ENCODE measurements around the gene FAM131C. TPM values are rescaled to one million over a fixed set of nuclear protein-coding genes. Genes with fewer than 3 reads are reported as not detected.
"Not testable (repeated sequence)": the region's sequence is repeated elsewhere in the genome, so short reads cannot be mapped to it uniquely, and the experiment has no call there.

Gene FAM131C
- polyA plus RNA-seq, 2 donors: 0.38 to 0.45 TPM

DNA sequence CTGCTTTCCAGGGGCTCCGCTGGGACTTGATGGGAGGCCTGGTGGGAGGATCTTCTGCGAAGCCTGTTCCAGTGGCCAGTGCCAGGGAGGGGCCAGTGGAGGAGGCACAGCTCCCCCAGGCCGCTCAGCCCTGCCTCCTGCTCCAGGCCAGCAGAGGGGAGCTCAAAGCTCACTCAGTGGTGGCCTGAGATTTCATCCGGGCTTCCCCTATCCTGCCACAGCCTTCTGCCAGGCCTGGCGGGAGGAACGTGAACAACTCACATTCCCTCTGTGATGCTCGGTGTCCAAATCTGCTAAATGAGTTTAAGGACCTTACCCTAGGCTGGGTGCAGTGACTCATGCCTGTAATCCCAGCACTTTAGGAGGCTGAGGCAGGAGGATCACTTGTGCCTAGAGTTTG, 26.6 kb downstream of the FAM131C start:
- no peak overlapping the region for H3K4me3 ChIP-seq (ENCODE audit: low read depth in 1 of 2, low read length in 2 of 2)
- H3K27me3 ChIP-seq (ENCODE audit: control insufficient read depth in 1 of 2, insufficient read depth in 2 of 2, low read length in 2 of 2): no peaks in the 10 kb centered on the region
- no peaks in the 10 kb centered on the region for H3K9me3 ChIP-seq (ENCODE audit: control insufficient read depth in 2 of 2, insufficient read depth in 1 of 2, low read depth in 1 of 2, low read length in 1 of 2)
- WGBS, 2 donors: 60 to 62% methylated on average over 7 of the region's 7 CpGs
- H3K36me3 ChIP-seq (ENCODE audit: control insufficient read depth in 2 of 2, insufficient read depth in 2 of 2, low read length in 1 of 2): no peaks in the 10 kb centered on the region
- H3K4me1 ChIP-seq (ENCODE audit: control insufficient read depth in 2 of 2, insufficient read depth in 2 of 2, low read length in 1 of 2): no peaks in the 10 kb centered on the region
- H3K27ac ChIP-seq (ENCODE audit: low read depth in 2 of 2, low read length in 1 of 2): no peak overlapping the region

GRCh38 chr1:16043950-16044349, 29.5 kb downstream of the FAM131C start:
- Histone ChIP-seq H3K27me3 (ENCODE audit: control insufficient read depth in 1 of 2, insufficient read depth in 2 of 2, low read length in 2 of 2) (no peaks in the 10 kb centered on the region), H3K4me1 (ENCODE audit: control insufficient read depth in 2 of 2, insufficient read depth in 2 of 2, low read length in 1 of 2) (no peaks in the 10 kb centered on the region), H3K9me3 (ENCODE audit: control insufficient read depth in 2 of 2, insufficient read depth in 1 of 2, low read depth in 1 of 2, low read length in 1 of 2) (no peaks in the 10 kb centered on the region), H3K4me3 (ENCODE audit: low read depth in 1 of 2, low read length in 2 of 2) (no peak overlapping the region), H3K27ac (ENCODE audit: low read depth in 2 of 2, low read length in 1 of 2) (no peak overlapping the region), H3K36me3 (ENCODE audit: control insufficient read depth in 2 of 2, insufficient read depth in 2 of 2, low read length in 1 of 2) (no peaks in the 10 kb centered on the region)
- 86 to 97% methylated on average over 2 to 5 of the region's 5 CpGs for WGBS, 2 donors

GRCh38 chr1:16043521-16043920, 29.9 kb downstream of the FAM131C start, which contains the start of gene CLCNKB:
TSS of gene CLCNKB (plus strand) at chr1:16043782. CDS start at chr1:16044493, 711 bp downstream.
- Histone ChIP-seq H3K36me3 (ENCODE audit: control insufficient read depth in 2 of 2, insufficient read depth in 2 of 2, low read length in 1 of 2) (no peaks in the 10 kb centered on the region), H3K4me3 (ENCODE audit: low read depth in 1 of 2, low read length in 2 of 2) (no peak within 1 kb of the TSS), H3K27me3 (ENCODE audit: control insufficient read depth in 1 of 2, insufficient read depth in 2 of 2, low read length in 2 of 2) (no peaks in the 10 kb centered on the region), H3K27ac (ENCODE audit: low read depth in 2 of 2, low read length in 1 of 2) (no peak within 1 kb of the TSS), H3K4me1 (ENCODE audit: control insufficient read depth in 2 of 2, insufficient read depth in 2 of 2, low read length in 1 of 2) (no peaks in the 10 kb centered on the region), H3K9me3 (ENCODE audit: control insufficient read depth in 2 of 2, insufficient read depth in 1 of 2, low read depth in 1 of 2, low read length in 1 of 2) (no peaks in the 10 kb centered on the region)
- 63 to 75% methylated on average over 7 of the region's 7 CpGs for WGBS, 2 donors

DNA sequence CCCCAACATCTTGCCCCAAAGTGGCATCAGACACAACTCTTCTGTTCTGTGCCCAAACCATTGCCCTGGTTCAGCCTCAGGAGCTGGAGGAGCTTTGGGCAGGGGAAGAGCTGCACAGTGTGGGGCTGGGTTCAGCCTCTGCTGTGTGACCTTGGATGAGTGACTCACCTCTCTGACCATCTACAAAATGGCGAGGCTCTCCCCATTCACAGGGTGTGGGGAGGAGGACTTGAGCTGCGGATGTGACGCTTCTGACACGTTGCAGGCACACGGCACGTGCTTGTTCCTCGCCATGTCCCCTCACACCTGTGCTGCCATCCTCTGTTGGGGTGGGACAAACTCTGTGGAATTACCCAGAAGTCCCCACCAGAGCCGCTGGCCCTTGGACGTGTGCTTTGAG, 30.8 kb downstream of the FAM131C start:
- not testable (repeated sequence) for H3K36me3 ChIP-seq (ENCODE audit: control insufficient read depth in 2 of 2, insufficient read depth in 2 of 2, low read length in 1 of 2); H3K4me1 ChIP-seq (ENCODE audit: control insufficient read depth in 2 of 2, insufficient read depth in 2 of 2, low read length in 1 of 2); H3K27ac ChIP-seq (ENCODE audit: low read depth in 2 of 2, low read length in 1 of 2); H3K4me3 ChIP-seq (ENCODE audit: low read depth in 1 of 2, low read length in 2 of 2); H3K9me3 ChIP-seq (ENCODE audit: control insufficient read depth in 2 of 2, insufficient read depth in 1 of 2, low read depth in 1 of 2, low read length in 1 of 2); H3K27me3 ChIP-seq (ENCODE audit: control insufficient read depth in 1 of 2, insufficient read depth in 2 of 2, low read length in 2 of 2)
- WGBS, 2 donors: 81 to 88% methylated on average over 9 of the region's 9 CpGs

GRCh38 chr1:16042096-16042495, 31.4 kb downstream of the FAM131C start:
- H3K4me3 ChIP-seq (ENCODE audit: low read depth in 1 of 2, low read length in 2 of 2): no peak overlapping the region
- no peaks in the 10 kb centered on the region for H3K27me3 ChIP-seq (ENCODE audit: control insufficient read depth in 1 of 2, insufficient read depth in 2 of 2, low read length in 2 of 2)
- H3K9me3 ChIP-seq (ENCODE audit: control insufficient read depth in 2 of 2, insufficient read depth in 1 of 2, low read depth in 1 of 2, low read length in 1 of 2): no peaks in the 10 kb centered on the region
- 79% methylated on average over 9 of the region's 9 CpGs for WGBS, 2 donors
- no peaks in the 10 kb centered on the region for H3K4me1 ChIP-seq (ENCODE audit: control insufficient read depth in 2 of 2, insufficient read depth in 2 of 2, low read length in 1 of 2)
- no peak overlapping the region for H3K27ac ChIP-seq (ENCODE audit: low read depth in 2 of 2, low read length in 1 of 2)
- H3K36me3 ChIP-seq (ENCODE audit: control insufficient read depth in 2 of 2, insufficient read depth in 2 of 2, low read length in 1 of 2): no peaks in the 10 kb centered on the region

DNA sequence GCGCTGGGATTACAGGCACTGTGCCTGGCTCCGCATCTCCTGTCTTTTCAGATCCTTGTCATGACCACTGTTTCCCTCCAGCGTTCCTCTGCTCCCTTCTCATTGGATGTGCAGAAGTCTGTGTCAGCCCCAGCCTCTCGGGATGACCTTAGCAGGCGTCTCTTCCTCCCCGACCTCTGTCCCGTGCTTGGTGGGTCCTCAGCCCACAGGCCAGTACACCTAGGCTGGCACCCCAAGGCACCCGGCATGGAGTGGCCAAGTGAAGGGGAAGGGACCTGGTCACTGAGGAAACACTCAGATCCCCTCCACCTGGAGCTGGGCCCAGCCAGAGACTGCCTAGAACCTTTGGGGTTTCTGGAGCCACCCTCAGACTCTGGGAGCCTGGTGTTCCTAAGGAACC, 32.3 kb downstream of the FAM131C start:
- no peaks in the 10 kb centered on the region for H3K4me1 ChIP-seq (ENCODE audit: control insufficient read depth in 2 of 2, insufficient read depth in 2 of 2, low read length in 1 of 2)
- H3K9me3 ChIP-seq (ENCODE audit: control insufficient read depth in 2 of 2, insufficient read depth in 1 of 2, low read depth in 1 of 2, low read length in 1 of 2): no peaks in the 10 kb centered on the region
- no peak overlapping the region for H3K27ac ChIP-seq (ENCODE audit: low read depth in 2 of 2, low read length in 1 of 2)
- H3K4me3 ChIP-seq (ENCODE audit: low read depth in 1 of 2, low read length in 2 of 2): no peak overlapping the region
- WGBS, 2 donors: 68 to 90% methylated on average over 8 of the region's 8 CpGs
- no peaks in the 10 kb centered on the region for H3K27me3 ChIP-seq (ENCODE audit: control insufficient read depth in 1 of 2, insufficient read depth in 2 of 2, low read length in 2 of 2)
- no peaks in the 10 kb centered on the region for H3K36me3 ChIP-seq (ENCODE audit: control insufficient read depth in 2 of 2, insufficient read depth in 2 of 2, low read length in 1 of 2)

- H3K4me1 ChIP-seq (ENCODE audit: control insufficient read depth in 2 of 2, insufficient read depth in 2 of 2, low read length in 1 of 2); H3K27me3 ChIP-seq (ENCODE audit: control insufficient read depth in 1 of 2, insufficient read depth in 2 of 2, low read length in 2 of 2); H3K9me3 ChIP-seq (ENCODE audit: control insufficient read depth in 2 of 2, insufficient read depth in 1 of 2, low read depth in 1 of 2, low read length in 1 of 2); H3K4me3 ChIP-seq (ENCODE audit: low read depth in 1 of 2, low read length in 2 of 2); H3K36me3 ChIP-seq (ENCODE audit: control insufficient read depth in 2 of 2, insufficient read depth in 2 of 2, low read length in 1 of 2); H3K27ac ChIP-seq (ENCODE audit: low read depth in 2 of 2, low read length in 1 of 2): not testable (repeated sequence)
- 62 to 78% methylated on average over 5 to 8 of the region's 8 CpGs for WGBS, 2 donors
Observed at GRCh38 chr1:16039871-16040270, 33.6 kb downstream of the FAM131C start.

GRCh38 chr1:16038620-16038912, 34.9 kb downstream of the FAM131C start:
- WGBS, 2 donors: 66 to 76% methylated on average over 4 of the region's 4 CpGs

DNA sequence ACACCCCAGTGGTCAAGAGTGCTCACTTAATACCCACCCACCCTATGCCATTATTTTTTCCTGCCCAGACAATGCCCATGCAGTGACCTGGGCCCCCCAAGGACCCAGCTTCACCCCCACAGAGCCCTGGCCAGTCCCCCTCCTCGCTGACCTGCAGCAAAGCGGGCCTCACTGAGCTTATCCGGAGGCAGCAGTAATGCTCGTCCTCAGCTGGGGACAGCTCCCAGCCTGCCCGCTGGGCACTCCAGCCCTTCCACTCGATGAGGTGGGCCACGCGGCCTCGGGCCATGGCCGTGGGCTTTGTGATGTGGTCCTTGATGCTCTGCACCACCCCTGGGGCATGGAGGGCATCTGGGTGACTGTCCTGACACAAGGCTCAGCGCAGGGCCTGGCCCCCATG, 37.0 kb downstream of the FAM131C start:
- not testable (repeated sequence) for H3K4me1 ChIP-seq (ENCODE audit: control insufficient read depth in 2 of 2, insufficient read depth in 2 of 2, low read length in 1 of 2); H3K27me3 ChIP-seq (ENCODE audit: control insufficient read depth in 1 of 2, insufficient read depth in 2 of 2, low read length in 2 of 2); H3K4me3 ChIP-seq (ENCODE audit: low read depth in 1 of 2, low read length in 2 of 2); H3K27ac ChIP-seq (ENCODE audit: low read depth in 2 of 2, low read length in 1 of 2); H3K9me3 ChIP-seq (ENCODE audit: control insufficient read depth in 2 of 2, insufficient read depth in 1 of 2, low read depth in 1 of 2, low read length in 1 of 2); H3K36me3 ChIP-seq (ENCODE audit: control insufficient read depth in 2 of 2, insufficient read depth in 2 of 2, low read length in 1 of 2)
- WGBS, 2 donors: 85 to 87% methylated on average over 10 to 11 of the region's 11 CpGs

More at GRCh38 chr1:16038620-16038912, 34.9 kb downstream of the FAM131C start:
- Histone ChIP-seq H3K4me3 (ENCODE audit: low read depth in 1 of 2, low read length in 2 of 2) (no peak overlapping the region), H3K36me3 (ENCODE audit: control insufficient read depth in 2 of 2, insufficient read depth in 2 of 2, low read length in 1 of 2) (no peaks in the 10 kb centered on the region), H3K9me3 (ENCODE audit: control insufficient read depth in 2 of 2, insufficient read depth in 1 of 2, low read depth in 1 of 2, low read length in 1 of 2) (no peaks in the 10 kb centered on the region), H3K27me3 (ENCODE audit: control insufficient read depth in 1 of 2, insufficient read depth in 2 of 2, low read length in 2 of 2) (no peaks in the 10 kb centered on the region), H3K4me1 (ENCODE audit: control insufficient read depth in 2 of 2, insufficient read depth in 2 of 2, low read length in 1 of 2) (no peaks in the 10 kb centered on the region), H3K27ac (ENCODE audit: low read depth in 2 of 2, low read length in 1 of 2) (no peak overlapping the region)

DNA sequence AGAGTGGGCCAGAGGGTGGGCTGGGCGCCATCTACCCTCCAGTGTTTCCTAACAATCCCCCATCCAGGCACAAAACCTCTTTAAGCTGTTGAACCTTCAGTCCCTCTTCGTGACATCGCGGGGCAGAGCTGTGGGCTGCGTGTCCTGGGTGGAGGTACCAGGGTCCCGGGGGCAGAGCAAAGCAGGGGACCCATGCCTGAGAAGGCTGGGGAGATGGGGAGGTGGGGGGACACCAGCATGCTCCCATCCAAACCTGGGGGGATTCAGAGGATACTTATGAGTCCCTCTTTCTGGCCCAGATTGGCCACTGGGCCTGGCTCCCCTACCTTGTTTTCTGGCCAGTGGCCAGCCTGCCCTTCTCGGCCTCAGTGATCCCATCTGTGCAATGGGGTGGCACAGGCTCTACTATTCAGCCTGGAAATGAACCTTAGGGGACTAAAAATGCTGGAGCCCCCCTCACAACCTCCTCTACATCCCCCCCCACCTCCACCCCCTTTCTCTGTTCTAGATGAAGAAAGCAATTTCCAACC, 40.3 kb downstream of the FAM131C start:
- not testable (repeated sequence) for H3K4me3 ChIP-seq (ENCODE audit: low read depth in 1 of 2, low read length in 2 of 2); H3K9me3 ChIP-seq (ENCODE audit: control insufficient read depth in 2 of 2, insufficient read depth in 1 of 2, low read depth in 1 of 2, low read length in 1 of 2); H3K36me3 ChIP-seq (ENCODE audit: control insufficient read depth in 2 of 2, insufficient read depth in 2 of 2, low read length in 1 of 2); H3K4me1 ChIP-seq (ENCODE audit: control insufficient read depth in 2 of 2, insufficient read depth in 2 of 2, low read length in 1 of 2); H3K27ac ChIP-seq (ENCODE audit: low read depth in 2 of 2, low read length in 1 of 2); H3K27me3 ChIP-seq (ENCODE audit: control insufficient read depth in 1 of 2, insufficient read depth in 2 of 2, low read length in 2 of 2)
- 63 to 65% methylated on average over 7 of the region's 7 CpGs for WGBS, 2 donors

All from esophagus (tissue), 2 donors.